HS-5 (cell line): ENCODE results near the gene MUC12.
"Not testable (repeated sequence)": the region's sequence is repeated elsewhere in the genome, so short reads cannot be mapped to it uniquely, and the experiment has no call there.

Experiments
- DNase-seq: peaks from one replicate; pipeline ENCODE4 v3.0.0-alpha.2; 2012; ENCODE audit warnings: low read depth

Gene MUC12

GRCh38 chr7:100992280-100992679, 22.9 kb downstream of the MUC12 start:
- DNase-seq: not testable (repeated sequence)

GRCh38 chr7:100994671-100995070, 25.3 kb downstream of the MUC12 start:
- not testable (repeated sequence) for DNase-seq

- DNase-seq: not testable (repeated sequence)
These were observed 29.2 kb downstream of the MUC12 start for GRCh38 chr7:100998530-100998929.

- not testable (repeated sequence) for DNase-seq
These were observed 30.0 kb downstream of the MUC12 start for GRCh38 chr7:100999334-100999733.

GRCh38 chr7:101000025-101000424, 30.7 kb downstream of the MUC12 start:
- DNase-seq: not testable (repeated sequence)

- not testable (repeated sequence) for DNase-seq
These were observed 33.0 kb downstream of the MUC12 start for GRCh38 chr7:101002333-101002732.

- DNase-seq: not testable (repeated sequence)
These were observed 38.0 kb downstream of the MUC12 start for GRCh38 chr7:101007361-101007760.

- no peak for DNase-seq
These were observed 40.3 kb downstream of the MUC12 start for GRCh38 chr7:101009629-101010028.

GRCh38 chr7:101012931-101013330, 43.6 kb downstream of the MUC12 start:
- no peak for DNase-seq

GRCh38 chr7:101015626-101016025, 46.3 kb downstream of the MUC12 start:
- DNase-seq: no peak

- peak; percentile 44 for DNase-seq
These were observed 47.9 kb downstream of the MUC12 start for GRCh38 chr7:101017064-101017777.

GRCh38 chr7:101018271-101019167, 49.2 kb downstream of the MUC12 start:
- no peak for DNase-seq

GRCh38 chr7:101020444-101020843, 51.1 kb downstream of the MUC12 start:
- no peak for DNase-seq

- DNase-seq: no peak
These were observed 52.3 kb downstream of the MUC12 start for GRCh38 chr7:101021703-101022102.

- DNase-seq: no peak
These were observed 54.5 kb downstream of the MUC12 start for GRCh38 chr7:101023839-101024238.

- no peak for DNase-seq
These were observed 61.7 kb downstream of the MUC12 start for GRCh38 chr7:101031082-101031481.

- no peak for DNase-seq
These were observed 66.6 kb downstream of the MUC12 start for GRCh38 chr7:101035941-101036340.

- not testable (repeated sequence) for DNase-seq
These were observed 71.9 kb downstream of the MUC12 start for GRCh38 chr7:101041283-101041682.

- no peak for DNase-seq
These were observed 89.0 kb downstream of the MUC12 start for GRCh38 chr7:101058355-101058754.

- DNase-seq: no peak
These were observed 90.2 kb downstream of the MUC12 start for GRCh38 chr7:101059620-101059942.

GRCh38 chr7:101060992-101061391, 91.6 kb downstream of the MUC12 start:
- DNase-seq: no peak

GRCh38 chr7:101064176-101064550, 94.8 kb downstream of the MUC12 start:
- DNase-seq: not testable (repeated sequence)

GRCh38 chr7:101065162-101065561, 95.8 kb downstream of the MUC12 start:
- not testable (repeated sequence) for DNase-seq
